OCI-LY7 (cell line): Measurements from ENCODE around the gene FBXO36. TPM values are rescaled to one million over a fixed set of nuclear protein-coding genes. Genes with fewer than 3 reads are reported as not detected.
"Not testable (repeated sequence)": the region's sequence is repeated elsewhere in the genome, so short reads cannot be mapped to it uniquely, and the experiment has no call there.

Experiments used
- BruUV-seq: library from RNA; stranded (reverse); fragments of 400-500 nt; replicated peaks from 2 replicates; lab custom pipeline; 2021; lab: Mats Ljungman, UMichigan
- CTCF ChIA-PET: fragments of 300-600 bp; sonication (Branson Sonifier 250); formaldehyde crosslinking; loops from one replicate; lab custom pipeline; 2022; ENCODE audit warnings: antibody characterized with exemption; ENCODE audit not compliant: unreplicated experiment; lab: Charles Lee
- POLR2A ChIA-PET: fragments of 300-600 bp; sonication (Branson Sonifier 250); formaldehyde crosslinking; loops from one replicate; lab custom pipeline; 2022; ENCODE audit warnings: antibody characterized with exemption; lab: Charles Lee
- DNase-seq: peaks from one replicate; pipeline ENCODE4 v3.0.0-alpha.2; 2015; ENCODE audit warnings: low spot score
- H2AFZ ChIP-seq: fragments of 200-600 bp; sonication (generic), shearing (Covaris generic); 2 replicates; pipeline ENCODE4 v1.6.1; 2014; ENCODE audit warnings: mild to moderate bottlenecking, antibody characterized with exemption, low read length, moderate library complexity
- H3K27ac ChIP-seq: fragments of 200-600 bp; sonication (generic); 2 replicates; pipeline ENCODE4 v1.5.1; 2014; ENCODE audit warnings: mixed run types, low read depth, mild to moderate bottlenecking, moderate library complexity, low read length, inconsistent platforms; ENCODE audit not compliant: poor library complexity, severe bottlenecking
- H3K36me3 ChIP-seq: fragments of 200-600 bp; sonication (generic); 2 replicates; pipeline ENCODE4 v1.6.1; 2014; ENCODE audit warnings: mild to moderate bottlenecking, antibody characterized with exemption, low read length, moderate library complexity, mixed read lengths; ENCODE audit not compliant: insufficient read depth
- H3K4me1 ChIP-seq: fragments of 200-600 bp; sonication (generic); 2 replicates; pipeline ENCODE4 v1.5.1; 2014; ENCODE audit warnings: mild to moderate bottlenecking, low read length; ENCODE audit not compliant: insufficient read depth, poor library complexity, severe bottlenecking
- H3K4me2 ChIP-seq: fragments of 200-600 bp; sonication (generic); 2 replicates; pipeline ENCODE4 v1.6.1; 2014; ENCODE audit warnings: mild to moderate bottlenecking, low read length
- H3K4me3 ChIP-seq: fragments of 200-600 bp; sonication (generic); 2 replicates; pipeline ENCODE4 v1.5.1; 2014; ENCODE audit warnings: mild to moderate bottlenecking, low read depth, low read length; ENCODE audit not compliant: poor library complexity, severe bottlenecking
- H3K79me2 ChIP-seq: fragments of 200-600 bp; sonication (generic); 2 replicates; pipeline ENCODE4 v1.6.1; 2016; ENCODE audit warnings: low read depth, mild to moderate bottlenecking, low read length, moderate library complexity, mixed read lengths; ENCODE audit not compliant: insufficient read depth
- H3K9me2 ChIP-seq: fragments of 200-600 bp; sonication (generic); 2 replicates; pipeline ENCODE4 v1.6.1; 2016; ENCODE audit warnings: mild to moderate bottlenecking, low read length, mixed read lengths; ENCODE audit not compliant: insufficient read depth
- H3K9me3 ChIP-seq: fragments of 200-600 bp; sonication (generic); 2 replicates; pipeline ENCODE4 v1.6.1; 2014; ENCODE audit warnings: mild to moderate bottlenecking, mixed run types, low read length, mixed read lengths
- H4K20me1 ChIP-seq: fragments of 200-600 bp; sonication (generic); 2 replicates; pipeline ENCODE4 v1.6.1; 2014; ENCODE audit warnings: mild to moderate bottlenecking, antibody characterized with exemption, low read length, moderate library complexity, mixed read lengths; ENCODE audit not compliant: insufficient read depth
- CTCF ChIP-seq: fragments of 200-600 bp; sonication (generic); conservative IDR thresholded peaks from 2 replicates; pipeline ENCODE4 v1.5.1; 2014; ENCODE audit warnings: mild to moderate bottlenecking, antibody characterized with exemption, low read length, moderate library complexity, mixed read lengths
- EZH2phosphoT487 ChIP-seq: fragments of 200-600 bp; sonication (generic); IDR thresholded peaks from 2 replicates; pipeline ENCODE4 v1.6.1; 2018; ENCODE audit warnings: low read depth, borderline replicate concordance, mild to moderate bottlenecking, mixed run types, antibody characterized with exemption, low read length, moderate library complexity, mixed read lengths
- intact Hi-C: fragments of 100-400 bp; cut with micrococcal nuclease; formaldehyde crosslinking; loops from one replicate; pipeline ENCODE4 v1.10.0; 2022; ENCODE audit not compliant: unreplicated experiment
- total RNA-seq, 2 experiments: library from RNA; depleted of rRNA in 1 of 2; stranded (reverse); fragments of >200 nt in 1 of 2; shearing (Covaris generic) in 1 of 2; gene quantifications; 2 replicates each; pipeline ENCODE4 v1.2.3, GENCODE V29; 2014 to 2022

The FBXO36 gene
- total RNA-seq, 2 experiments from 2014 or later: 2.5 to 2.6 TPM

GRCh38 chr2:229956491-229956890, 34.2 kb downstream of the FBXO36 start:
- H3K27ac ChIP-seq: no peak overlapping the region
- POLR2A ChIA-PET: no interaction called here
- H2AFZ ChIP-seq: no peak overlapping the region
- no peak for DNase-seq
- TF ChIP-seq CTCF (no peak), EZH2phosphoT487 (no peak)
- no peaks in the 10 kb centered on the region for H4K20me1 ChIP-seq
- no peaks in the 10 kb centered on the region for H3K36me3 ChIP-seq
- H3K9me2 ChIP-seq: no peaks in the 10 kb centered on the region
- no TSS peak for BruUV-seq
- H3K9me3 ChIP-seq: no peaks in the 10 kb centered on the region
- CTCF ChIA-PET: no interaction called here
- intact Hi-C loops: no loop called here
- no peak overlapping the region for H3K4me2 ChIP-seq
- no peaks in the 10 kb centered on the region for H3K4me1 ChIP-seq
- no peak overlapping the region for H3K4me3 ChIP-seq
- no peaks in the 10 kb centered on the region for H3K79me2 ChIP-seq

- H3K79me2 ChIP-seq, H3K36me3 ChIP-seq, H3K4me2 ChIP-seq, H3K9me3 ChIP-seq, H2AFZ ChIP-seq, H3K4me1 ChIP-seq, H3K4me3 ChIP-seq, H4K20me1 ChIP-seq, H3K9me2 ChIP-seq, H3K27ac ChIP-seq, CTCF ChIA-PET, BruUV-seq, DNase-seq, intact Hi-C loops: not testable (repeated sequence)
- POLR2A ChIA-PET: interaction anchor here (0.6 kb wide), 1 partner anchor 208 kb away, joined by 4 read pairs; no protein-coding TSS in a partner anchor
Measured at GRCh38 chr2:229963596-229963995, 41.3 kb downstream of the FBXO36 start.

GRCh38 chr2:229969921-229970320, 47.6 kb downstream of the FBXO36 start:
- H3K9me3 ChIP-seq: no peaks in the 10 kb centered on the region
- CTCF ChIA-PET: no interaction called here
- POLR2A ChIA-PET: no interaction called here
- no peak overlapping the region for H3K4me2 ChIP-seq
- no peaks in the 10 kb centered on the region for H3K4me1 ChIP-seq
- no peak for DNase-seq
- H3K9me2 ChIP-seq: no peaks in the 10 kb centered on the region
- no peaks in the 10 kb centered on the region for H4K20me1 ChIP-seq
- TF ChIP-seq CTCF: no peak
- TF ChIP-seq EZH2phosphoT487: no peak
- H3K4me3 ChIP-seq: no peak overlapping the region
- no TSS peak for BruUV-seq
- H2AFZ ChIP-seq: no peak overlapping the region
- no peak overlapping the region for H3K27ac ChIP-seq
- no peaks in the 10 kb centered on the region for H3K36me3 ChIP-seq
- H3K79me2 ChIP-seq: no peaks in the 10 kb centered on the region
- intact Hi-C loops: no loop called here
